ENCODE results near the gene RAB27A.
A peak's percentile ranks its signal among the peaks of the same experiment; 100 is the strongest.
"Not testable (repeated sequence)": the region's sequence is repeated elsewhere in the genome, so short reads cannot be mapped to it uniquely, and the experiment has no call there.

RAB27A gene

DNA sequence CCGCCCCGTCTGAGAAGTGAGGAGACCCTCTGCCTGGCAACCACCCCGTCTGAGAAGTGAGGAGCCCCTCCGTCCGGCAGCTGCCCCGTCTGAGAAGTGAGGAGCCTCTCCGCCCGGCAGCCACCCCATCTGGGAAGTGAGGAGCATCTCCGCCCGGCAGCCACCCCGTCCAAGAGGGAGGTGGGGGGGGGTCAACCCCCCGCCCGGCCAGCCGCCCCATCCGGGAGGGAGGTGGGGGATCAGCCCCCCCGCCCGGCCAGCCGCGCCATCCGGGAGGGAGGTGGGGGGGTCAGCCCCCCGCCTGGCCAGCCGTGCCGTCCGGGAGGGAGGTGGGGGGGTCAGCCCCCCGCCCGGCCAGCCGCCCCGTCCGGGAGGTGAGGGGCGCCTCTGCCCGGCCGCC lies 13.2 kb upstream of the RAB27A start:
- DNase-seq (ENCODE audit: low read depth, low spot score); H3K4me1 ChIP-seq (ENCODE audit: control insufficient read depth, insufficient read depth, low read length); H3K36me3 ChIP-seq (ENCODE audit: control insufficient read depth, insufficient read depth, low read length); H3K27me3 ChIP-seq (ENCODE audit: control insufficient read depth, insufficient read depth, low read length); H3K4me3 ChIP-seq (ENCODE audit: low read length); H3K27ac ChIP-seq (ENCODE audit: low read length); H3K9me3 ChIP-seq (ENCODE audit: control insufficient read depth, insufficient read depth, low read length): not testable (repeated sequence)
- no CpG with 5 or more reads among the region's 32 CpGs for WGBS (ENCODE audit: insufficient coverage, insufficient read length)

- H3K36me3 ChIP-seq (ENCODE audit: control insufficient read depth, insufficient read depth, low read length): no peaks in the 10 kb centered on the region
- no peaks in the 10 kb centered on the region for H3K9me3 ChIP-seq (ENCODE audit: control insufficient read depth, insufficient read depth, low read length)
- no peak overlapping the region for H3K27ac ChIP-seq (ENCODE audit: low read length)
- H3K4me1 ChIP-seq (ENCODE audit: control insufficient read depth, insufficient read depth, low read length): no peaks in the 10 kb centered on the region
- H3K4me3 ChIP-seq (ENCODE audit: low read length): no peak overlapping the region
- no peaks in the 10 kb centered on the region for H3K27me3 ChIP-seq (ENCODE audit: control insufficient read depth, insufficient read depth, low read length)
- DNase-seq (ENCODE audit: low read depth, low spot score): no peak
These were observed 7.7 kb upstream of the RAB27A start for GRCh38 chr15:55297315-55297714.

- peak; percentile 50 for DNase-seq (ENCODE audit: low read depth, low spot score)
- Histone ChIP-seq H3K27ac (ENCODE audit: low read length) (no peak overlapping the region), H3K36me3 (ENCODE audit: control insufficient read depth, insufficient read depth, low read length) (no peaks in the 10 kb centered on the region), H3K9me3 (ENCODE audit: control insufficient read depth, insufficient read depth, low read length) (no peaks in the 10 kb centered on the region), H3K4me1 (ENCODE audit: control insufficient read depth, insufficient read depth, low read length) (peaks cover 3% of the 10 kb centered on the region), H3K4me3 (ENCODE audit: low read length) (no peak overlapping the region; the same call in 1 of the 2 replicates), H3K27me3 (ENCODE audit: control insufficient read depth, insufficient read depth, low read length) (no peaks in the 10 kb centered on the region)
- no CpG with 5 or more reads among the region's 17 CpGs for WGBS (ENCODE audit: insufficient coverage, insufficient read length)
These were observed 980 bp upstream of the RAB27A start for GRCh38 chr15:55290528-55291057.

GRCh38 chr15:55289011-55289745 lies 435 bp downstream of the RAB27A start:
- Histone ChIP-seq H3K4me1 (ENCODE audit: control insufficient read depth, insufficient read depth, low read length) (peaks cover 3% of the 10 kb centered on the region), H3K9me3 (ENCODE audit: control insufficient read depth, insufficient read depth, low read length) (no peaks in the 10 kb centered on the region), H3K27ac (ENCODE audit: low read length) (no peak overlapping the region), H3K36me3 (ENCODE audit: control insufficient read depth, insufficient read depth, low read length) (no peaks in the 10 kb centered on the region), H3K27me3 (ENCODE audit: control insufficient read depth, insufficient read depth, low read length) (no peaks in the 10 kb centered on the region), H3K4me3 (ENCODE audit: low read length) (peak overlapping the region; percentile 63; the same call in 1 of the 2 replicates)
- no CpG with 5 or more reads among the region's 37 CpGs for WGBS (ENCODE audit: insufficient coverage, insufficient read length)
- DNase-seq (ENCODE audit: low read depth, low spot score): no peak

DNA sequence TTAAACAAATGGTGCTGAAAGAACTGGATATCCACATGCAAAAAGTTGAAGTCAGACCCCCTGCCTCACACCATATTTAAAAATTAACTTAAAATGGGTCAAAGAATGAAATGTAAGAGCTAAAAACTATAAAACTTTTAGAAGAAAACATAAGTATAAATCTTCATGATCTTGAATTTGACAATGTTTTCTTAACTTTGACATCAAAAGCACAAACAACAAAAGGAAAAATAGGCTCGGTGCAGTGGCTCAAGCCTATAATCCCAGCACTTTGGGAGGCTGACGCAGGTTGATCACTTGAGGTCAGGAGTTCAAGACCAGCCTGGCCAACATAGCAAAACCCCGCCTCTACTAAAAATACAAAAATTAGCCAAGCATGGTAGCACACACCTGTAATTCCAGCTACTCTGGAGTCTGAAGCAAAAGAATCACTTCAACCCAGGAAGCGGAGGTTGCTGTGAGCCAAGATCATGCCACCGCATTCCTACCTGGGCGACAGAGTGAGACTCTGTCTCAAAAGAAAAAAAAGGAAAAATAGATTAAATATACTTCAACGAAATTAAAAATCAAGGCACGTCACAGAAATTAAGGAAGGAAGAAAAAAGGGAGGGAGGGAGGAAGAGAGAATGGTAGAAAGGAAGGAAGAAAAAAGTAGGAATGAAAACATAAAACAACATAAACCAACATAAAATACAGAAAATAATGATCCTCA lies 1.5 kb downstream of the RAB27A start:
- no peaks in the 10 kb centered on the region for H3K36me3 ChIP-seq (ENCODE audit: control insufficient read depth, insufficient read depth, low read length)
- WGBS (ENCODE audit: insufficient coverage, insufficient read length): no CpG with 5 or more reads among the region's 8 CpGs
- H3K9me3 ChIP-seq (ENCODE audit: control insufficient read depth, insufficient read depth, low read length): no peaks in the 10 kb centered on the region
- no peak overlapping the region for H3K4me3 ChIP-seq (ENCODE audit: low read length)
- H3K4me1 ChIP-seq (ENCODE audit: control insufficient read depth, insufficient read depth, low read length): peaks cover 3% of the 10 kb centered on the region
- H3K27me3 ChIP-seq (ENCODE audit: control insufficient read depth, insufficient read depth, low read length): no peaks in the 10 kb centered on the region
- no peak overlapping the region for H3K27ac ChIP-seq (ENCODE audit: low read length)
- DNase-seq (ENCODE audit: low read depth, low spot score): no peak

DNA sequence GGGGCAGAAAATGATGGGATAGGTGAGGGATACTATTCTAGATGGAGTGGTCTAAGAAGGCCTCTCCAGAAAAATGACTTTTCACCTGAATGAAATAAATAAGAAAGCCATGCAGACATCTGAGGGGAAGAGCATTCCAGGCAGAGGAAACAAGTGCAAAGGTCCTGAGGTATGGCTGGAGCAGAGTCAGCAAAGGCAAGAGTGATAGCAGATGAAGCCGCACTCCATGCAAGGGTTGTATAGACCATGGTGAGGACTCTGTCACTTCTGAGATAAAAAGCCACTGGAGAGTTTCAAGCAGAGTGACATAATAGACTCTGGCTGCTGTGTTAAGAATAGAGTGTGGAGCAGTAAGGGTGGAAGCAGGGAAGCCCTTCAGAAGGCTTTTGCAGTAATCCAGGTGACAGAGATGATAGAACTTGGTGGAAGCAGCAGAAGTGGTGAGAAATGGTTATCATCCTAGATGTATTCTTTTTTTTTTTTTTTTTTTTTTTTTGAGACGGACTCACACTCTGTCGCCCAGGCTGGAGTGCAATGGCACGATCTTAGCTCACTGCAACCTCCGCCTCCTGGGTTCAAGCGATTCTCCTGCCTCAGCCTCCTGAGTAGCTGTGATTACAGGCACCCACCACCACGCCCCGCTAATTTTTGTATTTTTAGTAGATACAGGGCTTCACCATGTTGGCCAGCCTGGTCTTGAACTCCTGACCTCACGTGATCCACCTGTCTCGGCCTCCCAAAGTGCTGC lies 3.0 kb downstream of the RAB27A start:
- not testable (repeated sequence) for H3K4me1 ChIP-seq (ENCODE audit: control insufficient read depth, insufficient read depth, low read length); DNase-seq (ENCODE audit: low read depth, low spot score); H3K36me3 ChIP-seq (ENCODE audit: control insufficient read depth, insufficient read depth, low read length); H3K27ac ChIP-seq (ENCODE audit: low read length); H3K9me3 ChIP-seq (ENCODE audit: control insufficient read depth, insufficient read depth, low read length); H3K4me3 ChIP-seq (ENCODE audit: low read length); H3K27me3 ChIP-seq (ENCODE audit: control insufficient read depth, insufficient read depth, low read length)
- no CpG with 5 or more reads among the region's 10 CpGs for WGBS (ENCODE audit: insufficient coverage, insufficient read length)

DNA sequence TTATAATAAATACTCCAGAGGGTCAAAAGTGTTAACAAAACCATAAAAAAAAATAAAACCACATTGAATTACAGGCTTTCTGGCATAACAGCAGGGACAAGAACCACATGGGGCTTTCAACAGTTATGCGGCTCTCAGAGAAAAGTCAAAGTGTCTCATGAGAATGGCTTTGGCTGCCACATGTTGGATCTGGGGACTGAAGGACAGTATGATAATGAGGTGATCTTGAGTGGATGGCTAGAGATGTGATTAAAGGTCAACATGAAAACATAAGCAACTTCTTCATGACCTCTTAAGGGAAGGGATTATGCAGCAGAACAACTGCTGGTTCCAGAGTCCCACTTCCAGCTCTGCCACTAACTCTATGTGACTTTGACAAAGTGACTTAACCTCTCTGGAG lies 5.2 kb downstream of the RAB27A start:
- DNase-seq (ENCODE audit: low read depth, low spot score): no peak
- Histone ChIP-seq H3K4me1 (ENCODE audit: control insufficient read depth, insufficient read depth, low read length) (no peaks in the 10 kb centered on the region), H3K4me3 (ENCODE audit: low read length) (no peak overlapping the region), H3K9me3 (ENCODE audit: control insufficient read depth, insufficient read depth, low read length) (no peaks in the 10 kb centered on the region), H3K27ac (ENCODE audit: low read length) (no peak overlapping the region), H3K27me3 (ENCODE audit: control insufficient read depth, insufficient read depth, low read length) (no peaks in the 10 kb centered on the region), H3K36me3 (ENCODE audit: control insufficient read depth, insufficient read depth, low read length) (no peaks in the 10 kb centered on the region)
- WGBS (ENCODE audit: insufficient coverage, insufficient read length): no CpG with 5 or more reads among the region's 1 CpG

DNA sequence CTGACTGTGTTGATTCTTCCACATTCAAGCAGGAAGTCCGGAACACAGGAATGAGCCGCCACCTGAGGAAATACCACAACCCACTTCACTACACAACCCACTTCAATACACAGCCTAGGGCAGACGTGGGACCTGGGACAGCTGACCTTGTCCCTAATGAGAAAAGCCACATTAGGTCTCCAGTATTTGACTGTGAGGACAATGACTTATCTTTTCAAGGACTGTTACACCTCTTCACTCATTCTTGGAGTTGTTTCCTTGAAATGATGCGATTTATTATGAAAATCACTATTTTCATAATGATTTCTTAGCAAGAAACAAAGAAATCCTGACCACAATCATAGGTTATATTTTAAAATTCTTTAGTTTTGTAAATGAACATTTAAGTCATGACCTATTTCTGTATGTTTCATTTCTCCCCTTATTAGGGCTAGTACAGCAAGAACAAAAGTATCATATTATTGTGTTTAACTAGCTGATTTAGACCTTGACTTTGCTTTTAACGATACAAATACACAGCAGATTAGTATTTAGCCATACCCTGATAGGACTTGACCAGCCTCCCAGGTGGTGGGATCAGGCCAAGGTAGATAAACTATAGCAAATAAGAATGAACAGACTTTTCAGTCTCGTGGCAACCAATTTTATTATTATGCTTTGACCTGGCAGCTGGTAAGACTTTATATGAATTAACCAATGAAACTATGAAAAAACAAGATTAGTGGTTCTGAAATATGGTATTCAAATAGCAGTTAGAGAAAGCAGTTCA lies 6.0 kb downstream of the RAB27A start:
- Histone ChIP-seq H3K9me3 (ENCODE audit: control insufficient read depth, insufficient read depth, low read length) (no peaks in the 10 kb centered on the region), H3K36me3 (ENCODE audit: control insufficient read depth, insufficient read depth, low read length) (no peaks in the 10 kb centered on the region), H3K4me1 (ENCODE audit: control insufficient read depth, insufficient read depth, low read length) (no peaks in the 10 kb centered on the region), H3K27me3 (ENCODE audit: control insufficient read depth, insufficient read depth, low read length) (no peaks in the 10 kb centered on the region), H3K27ac (ENCODE audit: low read length) (no peak overlapping the region), H3K4me3 (ENCODE audit: low read length) (no peak overlapping the region)
- WGBS (ENCODE audit: insufficient coverage, insufficient read length): no CpG with 5 or more reads among the region's 6 CpGs
- no peak for DNase-seq (ENCODE audit: low read depth, low spot score)

- no peaks in the 10 kb centered on the region for H3K4me1 ChIP-seq (ENCODE audit: control insufficient read depth, insufficient read depth, low read length)
- no peaks in the 10 kb centered on the region for H3K27me3 ChIP-seq (ENCODE audit: control insufficient read depth, insufficient read depth, low read length)
- no peaks in the 10 kb centered on the region for H3K36me3 ChIP-seq (ENCODE audit: control insufficient read depth, insufficient read depth, low read length)
- no peak for DNase-seq (ENCODE audit: low read depth, low spot score)
- no peak overlapping the region for H3K27ac ChIP-seq (ENCODE audit: low read length)
- H3K4me3 ChIP-seq (ENCODE audit: low read length): no peak overlapping the region
- no peaks in the 10 kb centered on the region for H3K9me3 ChIP-seq (ENCODE audit: control insufficient read depth, insufficient read depth, low read length)
- WGBS (ENCODE audit: insufficient coverage, insufficient read length): no CpG with 5 or more reads among the region's 5 CpGs
These were observed 7.3 kb downstream of the RAB27A start for GRCh38 chr15:55282284-55282833.
